NCI-H2196 (cell line): ENCODE measurements around the gene PRR13.
"Not testable (repeated sequence)": the region's sequence is repeated elsewhere in the genome, so short reads cannot be mapped to it uniquely, and the experiment has no call there.

ENCODE experiments used
- DNase-seq: peaks from one replicate; lab custom pipeline; 2025; ENCODE audit not compliant: unreplicated experiment; lab: John Stamatoyannopoulos, UW

The PRR13 gene

DNA sequence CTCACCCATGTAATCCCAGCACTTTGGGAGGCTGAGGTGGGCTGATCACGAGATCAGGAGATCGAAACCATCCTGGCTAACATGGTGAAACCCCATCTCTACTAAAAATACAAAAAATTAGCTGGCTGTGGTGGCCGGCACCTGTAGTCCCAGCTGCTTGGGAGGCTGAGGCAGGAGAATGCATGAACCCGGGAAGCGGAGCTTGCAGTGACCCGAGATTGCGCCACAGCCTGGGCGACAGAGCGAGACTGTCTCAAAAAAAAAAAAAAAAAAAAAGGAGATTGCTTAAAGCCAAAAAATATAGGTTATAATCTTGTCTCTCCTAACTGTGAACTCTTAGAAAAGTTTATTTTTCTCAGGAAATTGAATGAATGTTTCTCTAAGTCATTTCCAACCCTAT is 6.2 kb upstream of the PRR13 start:
- not testable (repeated sequence) for DNase-seq

DNA sequence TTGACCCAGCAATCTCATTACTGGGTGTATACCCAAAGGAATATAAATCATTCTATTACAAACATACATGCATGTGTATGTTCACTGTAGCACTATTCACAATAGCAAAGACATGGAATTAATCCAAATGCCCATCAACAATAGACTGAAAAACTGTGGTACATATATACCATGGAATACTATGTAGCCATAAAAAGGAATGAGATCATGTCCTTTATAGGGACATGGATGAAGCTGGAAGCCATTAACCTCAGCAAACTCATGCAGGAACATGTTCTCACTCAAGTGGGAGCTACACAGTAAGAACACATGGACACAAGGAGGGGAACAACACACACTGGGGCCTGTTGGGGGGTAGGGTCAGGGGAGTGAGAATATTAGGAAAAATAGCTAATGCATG is 2.0 kb upstream of the PRR13 start:
- DNase-seq, result not testable (repeated sequence)

DNA sequence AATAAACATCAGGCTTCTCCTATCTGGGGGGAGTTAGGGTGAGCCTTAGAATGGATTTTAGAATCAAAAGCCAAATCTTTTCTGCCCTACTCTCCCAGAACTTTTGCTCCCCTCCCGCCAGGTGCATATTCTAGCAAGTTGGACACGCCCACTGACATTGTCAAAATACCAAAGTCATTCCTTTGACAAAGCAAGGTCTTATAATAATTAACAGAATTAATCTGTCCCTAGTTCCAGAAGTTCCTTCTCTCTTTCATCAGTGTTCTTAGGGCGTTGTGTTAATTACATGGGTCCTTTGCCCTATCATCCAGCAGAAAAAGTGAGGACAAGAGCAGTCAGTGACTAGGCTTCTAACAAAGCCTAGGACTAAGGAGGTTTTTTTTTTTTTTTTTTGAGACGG is 2.4 kb downstream of the PRR13 start:
- DNase-seq, result no peak

DNA sequence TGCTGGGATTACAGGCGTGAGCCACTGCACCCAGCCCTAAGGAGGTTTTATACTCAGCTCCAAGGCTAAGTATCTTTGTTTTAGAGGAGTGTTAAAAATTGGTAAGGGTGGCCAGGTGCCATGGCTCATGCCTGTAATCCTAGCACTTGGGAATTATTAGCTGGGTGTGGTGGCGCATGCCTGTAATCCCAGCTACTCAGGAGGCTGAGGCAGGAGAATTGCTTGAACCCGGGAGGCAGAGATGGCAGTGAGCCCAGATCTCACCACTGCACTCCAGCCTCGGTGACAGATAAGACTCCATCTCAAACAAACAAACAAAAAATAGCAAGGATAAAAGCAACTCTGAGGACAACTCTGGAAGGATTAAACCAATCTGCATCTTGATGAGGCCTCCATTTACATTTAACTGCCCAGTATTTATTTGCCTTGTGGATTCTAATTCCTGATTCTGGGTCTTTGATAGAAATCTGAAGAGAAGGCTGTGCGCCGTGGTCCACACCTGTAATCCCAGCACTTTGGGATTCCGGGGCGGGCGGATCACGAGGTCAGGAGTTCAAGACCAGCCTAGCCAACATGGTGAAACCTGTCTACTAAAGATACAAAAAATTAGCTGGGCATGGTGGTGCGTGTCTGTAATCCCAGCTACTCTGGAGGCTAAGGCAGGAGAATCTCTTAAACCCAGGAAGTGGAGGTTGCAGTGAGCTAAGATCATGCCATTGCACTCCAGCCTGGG is 3.2 kb downstream of the PRR13 start:
- DNase-seq, result not testable (repeated sequence)

DNA sequence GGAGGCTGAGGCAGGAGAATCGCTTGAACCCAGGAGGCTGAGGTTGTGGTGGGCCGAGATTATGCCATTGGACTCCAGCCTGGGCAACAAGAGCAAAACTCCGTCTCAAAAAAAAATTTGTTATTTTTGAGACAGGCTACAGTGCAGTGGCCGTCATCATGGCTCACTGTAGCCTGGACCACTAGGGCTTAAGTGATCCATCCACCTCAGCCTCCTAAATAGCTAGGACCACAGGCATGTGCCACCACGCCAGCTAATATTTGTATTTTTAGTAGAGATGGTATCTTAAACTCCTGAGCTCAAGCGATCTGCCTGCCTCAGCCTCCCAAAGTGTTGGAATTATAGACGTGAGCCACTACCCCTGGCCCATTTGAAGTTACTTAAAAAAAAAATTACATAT is 9.4 kb downstream of the PRR13 start:
- no peak for DNase-seq

DNA sequence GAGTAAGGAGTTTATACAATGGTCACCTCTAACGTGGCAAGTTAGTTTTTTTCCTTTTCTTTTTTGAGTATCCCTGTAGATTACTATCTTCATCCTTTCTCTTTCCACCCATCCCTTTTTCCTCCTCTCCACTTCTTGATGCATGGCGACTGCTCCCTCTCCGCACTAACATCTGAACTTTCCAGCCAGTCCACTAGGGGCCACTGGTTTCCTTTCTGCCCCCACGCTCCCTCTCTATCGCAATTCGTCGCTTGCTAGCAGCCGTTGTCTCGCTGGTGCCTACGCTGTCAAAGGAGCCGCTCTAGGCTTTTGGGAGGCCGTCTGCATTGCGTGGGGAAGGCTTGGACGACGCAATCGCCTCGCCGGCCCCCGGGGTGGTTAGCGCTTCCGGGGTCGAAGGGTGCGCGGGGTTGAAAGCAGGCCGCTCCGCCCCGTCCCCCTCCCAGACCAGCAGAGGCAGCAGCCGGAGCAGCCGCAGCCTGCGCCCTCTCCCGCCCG is 10.2 kb downstream of the PRR13 start, which contains the start of gene PCBP2:
Gene PCBP2 (plus strand): TSS at position 442 of the 498 bp plus-strand sequence. CDS start 2,699 bp downstream, outside the sequence.
- peak; percentile 98 for DNase-seq

DNA sequence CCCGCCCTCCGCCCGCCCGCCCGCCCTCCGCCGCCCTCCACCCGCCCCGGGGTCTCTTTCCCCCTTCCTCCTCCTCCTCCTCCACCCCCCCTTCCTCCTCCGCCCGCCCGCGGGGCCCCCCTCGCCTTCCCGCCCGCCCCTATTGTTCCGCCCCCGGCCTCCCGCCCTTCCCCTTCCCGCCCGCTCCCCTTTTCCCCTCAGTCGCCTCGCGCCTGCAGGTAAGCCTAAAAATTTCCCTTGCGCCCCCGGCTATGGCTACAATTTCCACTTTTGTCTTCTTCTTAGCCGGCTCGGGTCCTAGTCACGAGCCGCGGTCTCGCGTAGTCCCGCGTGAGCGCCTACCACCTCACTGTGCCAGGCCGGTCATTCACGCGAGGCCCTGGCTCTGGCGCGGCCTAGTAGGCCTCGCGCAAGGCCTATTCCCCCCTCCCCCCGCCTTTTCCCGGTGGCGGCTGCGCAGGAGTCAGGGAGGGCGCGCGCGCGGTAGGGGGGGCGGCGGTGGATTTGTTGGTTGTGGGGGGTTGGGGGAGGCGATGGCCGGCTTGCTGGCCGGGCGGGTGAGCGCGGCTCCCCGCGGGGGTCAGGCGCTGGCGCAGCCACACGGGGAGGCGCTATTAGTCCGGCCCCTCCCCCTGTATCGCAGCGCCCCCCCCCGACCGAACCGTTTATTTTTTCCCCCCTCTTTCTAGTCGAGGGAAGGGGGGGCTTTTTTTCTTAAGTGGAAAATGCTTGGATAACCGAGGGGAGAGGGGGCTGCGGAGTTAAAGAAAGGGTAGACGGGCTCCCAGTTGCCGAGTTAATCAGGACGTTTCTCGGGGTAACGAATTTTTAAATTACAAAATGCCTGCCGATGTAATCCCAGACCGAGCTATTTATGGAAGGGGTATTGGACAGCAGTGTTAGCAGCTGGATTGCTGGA is 10.9 kb downstream of the PRR13 start:
- peak; percentile 89 for DNase-seq

DNA sequence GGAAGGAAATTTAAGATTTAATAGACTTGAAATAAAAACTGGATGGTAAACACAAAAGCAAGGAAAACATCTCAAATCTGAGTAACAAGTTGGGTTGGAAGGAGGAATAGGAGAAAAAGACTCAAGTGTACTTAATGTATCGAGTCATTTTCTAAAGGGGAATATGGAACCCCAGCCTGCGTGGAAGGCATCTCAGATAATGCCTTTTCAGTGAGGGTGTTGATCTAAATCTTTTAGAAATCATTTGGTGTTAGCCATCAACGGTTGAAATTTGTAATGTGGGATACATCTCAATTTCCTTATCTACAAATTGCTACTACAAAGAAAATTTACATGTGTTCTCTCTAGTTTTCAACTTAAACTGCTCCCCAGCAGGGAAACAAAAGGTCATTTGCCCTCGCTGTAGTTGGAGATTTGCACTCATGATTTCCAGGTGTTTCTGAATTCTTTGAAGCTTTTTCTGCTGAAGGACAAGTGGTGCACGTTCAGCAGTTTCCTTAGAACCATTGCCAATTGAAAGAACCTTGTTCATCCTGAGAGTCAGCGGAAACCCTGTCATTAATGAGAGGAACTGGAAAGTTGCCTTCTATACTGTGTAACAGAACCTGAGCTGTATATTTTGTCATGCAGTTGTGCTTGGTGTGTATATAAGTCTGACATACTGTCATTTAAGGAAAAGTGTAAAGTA is 12.6 kb downstream of the PRR13 start:
- no peak for DNase-seq

DNA sequence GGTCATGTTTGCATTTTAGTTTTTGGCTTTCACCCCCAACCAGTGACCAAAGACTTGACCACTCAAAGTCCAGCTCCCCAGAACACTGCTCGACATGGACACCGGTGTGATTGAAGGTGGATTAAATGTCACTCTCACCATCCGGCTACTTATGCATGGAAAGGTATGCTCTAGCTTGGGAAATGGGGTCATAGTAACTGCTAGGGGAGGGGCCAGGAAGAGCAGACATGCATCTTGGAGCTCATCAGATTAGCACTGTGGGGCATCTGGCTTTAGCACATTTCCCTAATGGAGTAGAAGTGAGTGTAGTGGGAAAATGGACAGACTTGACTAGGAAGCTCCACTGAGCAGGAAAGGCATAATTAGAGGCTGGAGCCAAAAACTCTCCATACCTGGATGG is 13.2 kb downstream of the PRR13 start:
- DNase-seq, result no peak

DNA sequence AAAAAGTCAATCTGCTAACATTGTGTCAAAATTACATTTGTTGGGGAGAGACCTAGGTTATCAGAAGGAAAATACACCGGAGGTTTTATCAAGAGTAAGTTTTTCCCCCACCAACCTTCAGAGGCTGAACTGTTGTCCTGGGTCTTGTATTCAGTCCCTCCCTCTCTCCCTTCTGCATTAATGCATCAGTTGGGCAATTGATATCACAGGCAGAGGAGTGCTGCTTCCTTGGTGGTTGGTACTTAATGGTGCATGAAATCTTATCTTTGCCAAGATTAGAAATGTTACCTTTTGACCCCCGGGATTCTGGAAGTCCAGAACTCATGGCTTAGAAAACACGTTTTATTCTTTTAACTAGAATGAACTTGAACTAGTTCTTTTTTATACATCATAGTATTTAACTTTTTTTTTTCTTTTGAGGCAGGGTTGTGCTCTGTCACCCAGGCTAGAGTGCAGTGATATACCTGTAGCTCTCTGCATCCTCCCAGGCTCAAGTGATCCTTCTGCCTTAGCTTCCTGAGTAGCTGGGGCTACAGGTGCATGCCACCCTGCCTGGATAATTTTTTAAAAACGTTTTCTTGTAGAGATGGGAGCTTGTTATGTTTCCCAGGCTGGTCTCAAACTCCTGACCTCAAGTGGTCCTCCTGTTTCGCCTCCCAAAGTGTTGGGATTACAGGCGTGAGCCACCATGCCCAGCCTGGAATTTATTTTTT is 15.3 kb downstream of the PRR13 start:
- no peak for DNase-seq

DNA sequence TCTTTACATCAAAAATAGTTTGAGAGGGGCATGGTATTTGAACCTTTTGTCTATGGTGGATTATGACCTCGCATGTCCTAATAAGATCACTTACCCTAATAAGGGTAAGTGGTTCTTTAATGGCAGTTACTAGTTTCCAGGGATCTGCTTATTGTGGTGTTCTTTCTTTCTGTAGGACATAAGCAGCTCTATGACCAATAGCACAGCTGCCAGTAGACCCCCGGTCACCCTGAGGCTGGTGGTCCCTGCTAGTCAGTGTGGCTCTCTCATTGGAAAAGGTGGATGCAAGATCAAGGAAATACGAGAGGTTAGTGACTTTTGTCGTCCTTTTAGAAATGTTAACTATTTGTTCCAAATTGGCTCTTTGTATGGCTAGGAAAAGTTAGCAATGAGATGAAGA is 17.6 kb downstream of the PRR13 start:
- no peak for DNase-seq

DNA sequence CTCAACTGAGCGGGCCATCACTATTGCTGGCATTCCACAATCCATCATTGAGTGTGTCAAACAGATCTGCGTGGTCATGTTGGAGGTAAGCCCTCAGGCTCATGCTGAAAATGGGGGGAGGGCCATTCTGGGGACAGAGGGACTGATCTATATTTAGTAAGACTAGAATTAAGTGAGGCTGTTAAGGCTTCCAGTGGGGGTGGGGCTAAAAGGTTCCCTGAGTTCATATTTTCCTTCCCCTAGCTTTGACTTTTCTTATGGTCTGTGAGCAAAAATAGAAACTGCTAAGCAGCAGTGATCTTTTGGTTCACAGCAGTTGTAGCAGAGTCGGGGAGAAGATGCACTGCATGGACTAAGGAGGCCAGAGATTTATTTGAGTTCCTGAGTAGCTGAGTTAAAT is 19.5 kb downstream of the PRR13 start:
- no peak for DNase-seq

DNA sequence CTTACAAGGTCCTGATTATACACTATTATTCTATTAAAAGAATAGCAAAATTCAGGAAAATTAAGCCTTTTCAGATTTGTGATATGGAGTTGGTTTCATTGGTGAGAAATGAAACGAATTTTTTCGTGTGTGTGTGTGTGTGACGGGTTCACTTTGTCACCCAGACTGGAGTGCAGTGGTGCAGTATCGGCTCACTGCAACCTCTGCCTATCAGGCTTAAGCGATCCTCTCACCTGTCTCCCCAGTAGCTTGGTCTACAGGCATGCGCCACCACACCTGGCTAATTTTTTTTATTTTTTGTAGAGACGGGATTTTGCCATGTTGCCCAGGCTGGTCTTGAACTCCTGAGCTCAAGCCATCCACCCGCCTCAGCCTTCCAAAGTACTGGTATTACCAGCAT is 20.1 kb downstream of the PRR13 start:
- DNase-seq, result no peak

DNA sequence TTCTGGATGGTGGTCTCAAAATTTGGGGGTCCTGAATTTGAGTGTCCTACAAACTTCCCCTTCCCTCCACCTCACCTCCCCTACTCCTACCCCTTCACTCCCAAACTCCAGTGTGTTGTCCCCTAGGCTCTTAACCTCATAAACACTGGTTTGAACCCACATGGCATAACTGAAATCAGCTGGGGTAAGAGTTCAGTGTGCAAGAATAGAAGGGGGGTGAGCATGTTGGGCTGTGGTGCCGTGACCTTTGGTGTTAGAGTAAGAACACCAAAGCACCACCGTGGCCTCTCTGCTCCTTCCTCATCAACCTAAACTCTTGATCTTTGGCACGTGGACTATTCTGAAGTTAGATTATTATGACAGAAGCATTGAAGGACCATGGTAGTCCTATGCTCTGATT is 21.4 kb downstream of the PRR13 start:
- no peak for DNase-seq

DNA sequence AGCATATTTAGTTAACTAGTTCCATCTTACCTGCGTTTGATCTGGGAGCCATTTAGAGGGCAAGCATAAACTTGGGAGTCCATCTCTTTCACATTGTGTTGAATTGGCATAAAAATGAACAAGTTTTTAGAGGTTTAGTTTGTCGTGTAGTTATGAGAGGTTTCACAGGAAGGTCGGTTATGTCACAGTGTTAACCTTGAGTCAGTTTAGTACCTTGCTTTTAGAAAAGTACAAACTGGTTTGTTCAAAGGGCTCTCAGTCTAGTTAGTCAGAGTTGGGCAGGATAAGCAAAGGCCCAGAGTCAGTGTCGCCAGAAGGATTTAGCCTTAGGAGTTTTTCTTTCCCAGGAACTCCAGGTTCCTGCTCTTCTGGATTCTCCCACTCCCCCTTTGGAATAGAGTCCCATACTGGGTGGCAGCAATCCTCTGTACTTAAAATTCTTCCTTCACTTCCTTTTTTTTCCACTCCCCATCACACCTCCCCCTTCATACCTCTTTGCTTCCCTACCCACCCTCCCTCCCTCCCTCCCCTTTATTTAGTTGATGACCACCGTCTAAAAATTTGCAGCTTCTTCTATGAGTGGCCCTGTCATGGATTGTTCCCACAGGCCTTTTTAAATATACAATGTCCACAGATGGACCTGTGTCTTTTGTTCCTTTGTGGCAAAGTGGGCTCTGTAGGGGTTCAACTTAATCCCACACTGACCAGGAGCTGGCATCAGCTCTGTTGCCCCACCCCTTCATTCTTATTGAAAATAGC is 22.4 kb downstream of the PRR13 start:
- DNase-seq, result no peak

DNA sequence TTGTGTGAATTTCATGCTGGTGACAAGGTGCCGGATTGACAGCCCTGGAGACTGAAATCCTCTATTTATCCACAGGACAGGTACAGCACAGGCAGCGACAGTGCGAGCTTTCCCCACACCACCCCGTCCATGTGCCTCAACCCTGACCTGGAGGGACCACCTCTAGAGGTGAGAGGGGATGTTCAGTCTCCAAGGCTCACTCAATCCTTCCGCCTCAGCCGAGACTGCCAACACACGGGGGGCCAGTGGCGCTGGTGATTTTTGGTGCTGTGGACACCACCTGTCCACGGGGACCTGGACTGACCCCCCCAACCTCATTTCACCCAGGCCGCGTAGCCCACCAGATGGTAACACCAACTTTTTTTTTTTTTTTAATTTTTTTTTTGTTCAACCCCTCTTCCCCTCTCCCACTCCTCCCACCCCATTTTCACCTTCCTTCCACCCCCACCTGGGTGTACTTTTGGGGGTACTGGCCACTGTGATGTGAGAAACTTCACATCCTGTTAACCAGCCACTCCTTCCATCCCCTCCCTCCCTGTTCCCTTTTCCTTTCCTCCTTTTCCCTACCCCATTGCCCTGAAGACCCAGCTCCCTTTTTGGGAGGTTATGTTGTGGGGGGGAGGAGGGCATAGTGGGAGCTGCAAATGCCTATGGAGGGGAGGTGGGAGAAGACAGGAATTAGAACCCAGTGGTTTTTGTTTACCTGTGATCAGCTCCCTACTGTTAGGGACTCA is 23.3 kb downstream of the PRR13 start:
- DNase-seq, result no peak

DNA sequence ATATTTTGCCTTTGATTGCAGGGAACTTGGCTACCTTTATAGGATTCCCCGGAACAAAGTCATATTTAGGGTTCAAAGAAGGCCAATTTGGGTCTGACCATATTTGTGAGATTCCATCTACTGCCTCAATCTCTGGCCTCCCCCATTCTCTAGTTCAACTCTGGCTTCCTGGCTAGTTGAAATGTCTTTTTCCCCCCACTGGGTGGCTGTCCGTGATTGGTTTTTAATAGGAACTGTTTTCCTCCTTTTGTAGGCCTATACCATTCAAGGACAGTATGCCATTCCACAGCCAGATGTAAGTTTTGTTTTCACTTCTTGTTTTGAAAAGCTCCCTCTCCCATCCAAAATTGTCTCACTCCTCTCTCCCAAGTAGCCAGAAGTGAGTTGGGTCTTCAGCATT is 24.1 kb downstream of the PRR13 start:
- DNase-seq, result no peak

DNA sequence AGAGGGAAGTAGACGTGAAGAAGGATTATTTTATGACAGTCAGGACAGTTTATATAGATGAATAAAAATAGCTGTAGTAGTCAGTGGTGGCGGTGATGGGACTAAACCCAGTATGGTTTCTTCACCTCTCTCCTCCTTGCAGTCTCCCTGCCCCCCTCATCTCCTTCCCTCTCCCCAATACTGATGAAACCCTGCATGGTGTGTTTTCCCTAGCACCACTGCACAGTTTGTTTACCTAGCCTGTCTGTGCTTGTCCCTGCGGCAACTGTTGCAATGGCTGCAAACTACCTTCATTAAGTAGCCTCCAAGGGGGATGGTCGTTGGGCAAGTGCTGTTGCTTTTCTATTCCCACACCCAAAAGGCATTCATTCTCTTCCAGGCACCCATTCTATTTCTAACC is 25.1 kb downstream of the PRR13 start:
- no peak for DNase-seq

DNA sequence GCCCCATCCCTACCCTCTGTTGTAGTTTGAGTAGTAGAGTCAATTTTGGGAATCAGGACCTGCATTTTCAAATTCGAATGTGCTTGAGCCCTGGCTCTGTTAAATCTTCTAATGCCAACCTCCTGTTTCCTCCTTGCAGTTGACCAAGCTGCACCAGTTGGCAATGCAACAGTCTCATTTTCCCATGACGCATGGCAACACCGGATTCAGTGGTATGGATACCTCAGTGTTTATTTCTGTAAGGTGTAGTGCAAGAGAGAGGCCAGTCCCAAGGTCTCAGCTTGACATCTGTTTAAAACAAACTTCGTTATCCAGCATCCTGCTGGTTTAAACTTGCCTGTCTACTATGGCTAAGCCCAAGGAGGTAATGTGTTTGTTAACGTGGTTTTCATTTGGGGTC is 25.5 kb downstream of the PRR13 start:
- DNase-seq, result no peak
